H1 (cell line): ENCODE data around the gene ZNF398. TPM values are rescaled to one million over a fixed set of nuclear protein-coding genes. Genes with fewer than 3 reads are reported as not detected.

ENCODE experiments used
- CTCF ChIA-PET: fragments of 300-600 bp; sonication (Branson Sonifier 250); formaldehyde crosslinking; loops from one replicate; lab custom pipeline; 2021; ENCODE audit not compliant: partially characterized antibody; lab: Charles Lee
- POLR2A ChIA-PET: fragments of 300-600 bp; sonication (Branson Sonifier 250); formaldehyde crosslinking; loops from one replicate; lab custom pipeline; 2021; ENCODE audit warnings: inconsistent platforms; ENCODE audit not compliant: partially characterized antibody; lab: Charles Lee
- DNase-seq, 2 experiments: peaks; one replicate each; pipeline versions ENCODE4 v3.0.0 to v3.0.0-alpha.2; 2010 to 2022; ENCODE audit warnings: low spot score in 2 of 2, low read depth in 1 of 2, mixed read lengths in 1 of 2
- FAIRE-seq: peaks from 2 replicates; lab custom pipeline; 2011; peaks lifted over from hg19 to GRCh38; lab: Jason Lieb, UNC
- H2AFZ ChIP-seq: 2 replicates; pipeline ENCODE4 v1.8.1; 2012; ENCODE audit warnings: low read length, inconsistent platforms
- H2AK5ac ChIP-seq: 2 replicates; pipeline ENCODE4 v1.6.1; 2013; ENCODE audit warnings: low read depth, low read length
- H2BK120ac ChIP-seq: replicated peaks from 2 replicates; pipeline ENCODE3; 2013; ENCODE audit warnings: low read depth, low read length, inconsistent platforms
- H2BK12ac ChIP-seq: 2 replicates; pipeline ENCODE4 v1.6.1; 2013; ENCODE audit warnings: low read depth, low read length
- H2BK15ac ChIP-seq: 2 replicates; pipeline ENCODE4 v1.6.1; 2013; ENCODE audit warnings: low read length
- H2BK20ac ChIP-seq: 2 replicates; pipeline ENCODE4 v1.6.1; 2013; ENCODE audit warnings: low read length
- H2BK5ac ChIP-seq: 2 replicates; pipeline ENCODE4 v1.6.1; 2013; ENCODE audit warnings: low read depth, low read length
- H3K14ac ChIP-seq: 2 replicates; pipeline ENCODE4 v1.6.1; 2013; ENCODE audit warnings: inconsistent platforms; ENCODE audit not compliant: insufficient read length
- H3K18ac ChIP-seq: 2 replicates; pipeline ENCODE4 v1.6.1; 2013; ENCODE audit warnings: low read length; ENCODE audit errors: extremely low read depth
- H3K23ac ChIP-seq: 2 replicates; pipeline ENCODE4 v1.6.1; 2013; ENCODE audit warnings: inconsistent platforms; ENCODE audit not compliant: insufficient read length
- H3K23me2 ChIP-seq: 2 replicates; pipeline ENCODE4 v1.6.1; 2013; ENCODE audit warnings: low read depth, low read length
- H3K27ac ChIP-seq: 2 replicates; pipeline ENCODE4 v1.6.1; 2011; ENCODE audit warnings: low read depth, low read length, inconsistent platforms
- H3K27me3 ChIP-seq, 4 experiments: replicated peaks in 1 of 4; 1 replicate in 1 of 4; 2 replicates in 3 of 4; pipeline versions ENCODE4 v1.6.1 to v1.8.1; 2011 to 2013; ENCODE audit warnings: low read length in 3 of 4, mild to moderate bottlenecking in 3 of 4, inconsistent platforms in 2 of 4, mixed read lengths in 2 of 4, moderate library complexity in 1 of 4; ENCODE audit not compliant: control insufficient read depth in 3 of 4, insufficient read depth in 3 of 4; ENCODE audit errors: extremely low read depth in 1 of 4
- H3K36me3 ChIP-seq, 4 experiments: 2 replicates each; pipeline versions ENCODE4 v1.6.1 to v1.8.1; 2011 to 2013; ENCODE audit warnings: mild to moderate bottlenecking in 4 of 4, low read length in 3 of 4, moderate library complexity in 2 of 4, control low read depth in 1 of 4, inconsistent platforms in 1 of 4; ENCODE audit not compliant: insufficient read depth in 4 of 4, control insufficient read depth in 2 of 4
- H3K4ac ChIP-seq: replicated peaks from 2 replicates; pipeline ENCODE3; 2013; ENCODE audit warnings: low read length, low read depth, mixed read lengths, inconsistent platforms; ENCODE audit not compliant: insufficient read length
- H3K4me1 ChIP-seq, 4 experiments: replicated peaks in 1 of 4; 1 replicate in 1 of 4; 2 replicates in 3 of 4; pipeline versions ENCODE4 v1.6.1 to v1.8.1; 2011 to 2013; ENCODE audit warnings: low read length in 3 of 4, inconsistent platforms in 2 of 4, mixed read lengths in 1 of 4; ENCODE audit not compliant: insufficient read depth in 4 of 4, control insufficient read depth in 3 of 4
- H3K4me2 ChIP-seq, 2 experiments: 2 replicates each; pipeline versions ENCODE4 v1.6.1 to v1.8.1; 2011 to 2013; ENCODE audit warnings: low read depth in 2 of 2, low read length in 2 of 2, control low read depth in 1 of 2, inconsistent platforms in 1 of 2, mild to moderate bottlenecking in 1 of 2; ENCODE audit not compliant: insufficient read depth in 1 of 2
- H3K4me3 ChIP-seq, 4 experiments: fragments of 200-600, 300-600 bp in 1 of 4; sonication (generic), shearing (Covaris generic), sonication (Bioruptor Twin) in 1 of 4; 2 replicates each; pipeline versions ENCODE4 v1.5.1 to v1.8.1; 2011 to 2016; ENCODE audit warnings: low read length in 4 of 4, low read depth in 3 of 4, control low read depth in 2 of 4, inconsistent platforms in 2 of 4, mild to moderate bottlenecking in 2 of 4, mixed read lengths in 1 of 4, moderate library complexity in 1 of 4; ENCODE audit not compliant: insufficient read depth in 2 of 4; ENCODE audit errors: extremely low read depth in 1 of 4
- H3K56ac ChIP-seq: replicated peaks from 2 replicates; pipeline ENCODE3; 2013; ENCODE audit warnings: low read depth, mild to moderate bottlenecking, mixed read lengths, low read length, inconsistent platforms; ENCODE audit not compliant: insufficient read length
- H3K79me1 ChIP-seq: 2 replicates; pipeline ENCODE4 v1.6.1; 2013; ENCODE audit warnings: low read depth, low read length, control low read depth
- H3K79me2 ChIP-seq, 2 experiments: 2 replicates each; pipeline versions ENCODE4 v1.6.1 to v1.8.1; 2012 to 2013; ENCODE audit warnings: low read length in 2 of 2, mild to moderate bottlenecking in 2 of 2, inconsistent platforms in 1 of 2; ENCODE audit not compliant: insufficient read depth in 2 of 2, control insufficient read depth in 1 of 2
- H3K9ac ChIP-seq, 4 experiments: replicated peaks in 1 of 4; 1 replicate in 1 of 4; 2 replicates in 3 of 4; pipeline versions ENCODE4 v1.6.1 to v1.8.1; 2011 to 2013; ENCODE audit warnings: low read depth in 3 of 4, low read length in 3 of 4, control low read depth in 2 of 4, mild to moderate bottlenecking in 2 of 4, moderate library complexity in 2 of 4, inconsistent platforms in 1 of 4; ENCODE audit errors: extremely low read depth in 1 of 4
- H3K9me3 ChIP-seq, 2 experiments: 2 replicates each; pipeline versions ENCODE4 v1.6.1 to v1.8.1; 2012 to 2013; ENCODE audit warnings: mild to moderate bottlenecking in 2 of 2, moderate library complexity in 2 of 2, control low read depth in 1 of 2, inconsistent platforms in 1 of 2, low read depth in 1 of 2, low read length in 1 of 2, mixed read lengths in 1 of 2; ENCODE audit not compliant: insufficient read depth in 2 of 2
- H4K20me1 ChIP-seq, 2 experiments: replicated peaks in 1 of 2; 2 replicates each; pipeline versions ENCODE3 to v1.8.1; 2011 to 2013; ENCODE audit warnings: inconsistent platforms in 2 of 2, low read length in 2 of 2, mild to moderate bottlenecking in 1 of 2; ENCODE audit not compliant: insufficient read depth in 2 of 2, control insufficient read depth in 1 of 2
- H4K5ac ChIP-seq: 2 replicates; pipeline ENCODE4 v1.6.1; 2013; ENCODE audit warnings: low read length, low read depth, mixed read lengths, inconsistent platforms; ENCODE audit not compliant: insufficient read length
- H4K8ac ChIP-seq: 2 replicates; pipeline ENCODE4 v1.8.0; 2013; ENCODE audit warnings: mild to moderate bottlenecking, moderate library complexity, low read length, inconsistent platforms; ENCODE audit not compliant: insufficient read depth; ENCODE audit errors: extremely low read depth
- H4K91ac ChIP-seq: replicated peaks from 2 replicates; pipeline ENCODE3; 2013; ENCODE audit warnings: low read length, mixed read lengths, inconsistent platforms; ENCODE audit not compliant: insufficient read length
- BRCA1 ChIP-seq: IDR thresholded peaks from 2 replicates; pipeline ENCODE4 v1.6.1; 2012; ENCODE audit warnings: low read depth, low read length, improper control_type of control experiment
- CHD2 ChIP-seq: IDR thresholded peaks from 2 replicates; pipeline ENCODE4 v1.6.1; 2012; ENCODE audit warnings: low read length, improper control_type of control experiment
- KDM5A ChIP-seq: fragments of 200-600 bp; IDR thresholded peaks from 2 replicates; pipeline ENCODE4 v1.7.1; 2012; ENCODE audit warnings: mild to moderate bottlenecking, low read length, inconsistent platforms, mixed read lengths
- NRF1 ChIP-seq: IDR thresholded peaks from 2 replicates; pipeline ENCODE4 v1.6.1; 2011; ENCODE audit warnings: mild to moderate bottlenecking, low read depth, low read length, improper control_type of control experiment
- PHF8 ChIP-seq: fragments of 200-600 bp; sonication (generic); conservative IDR thresholded peaks from 2 replicates; pipeline ENCODE4 v1.7.1; 2012; ENCODE audit warnings: low read depth, mild to moderate bottlenecking, inconsistent platforms, low read length, moderate library complexity
- RAD21 ChIP-seq, 2 experiments: IDR thresholded peaks in 1 of 2; conservative IDR thresholded peaks in 1 of 2; 2 replicates each; pipeline ENCODE4 v1.6.1; 2011; ENCODE audit warnings: low read depth in 2 of 2, low read length in 2 of 2, improper control_type of control experiment in 1 of 2, inconsistent platforms in 1 of 2, mild to moderate bottlenecking in 1 of 2, moderate library complexity in 1 of 2
- SIX5 ChIP-seq: IDR thresholded peaks from 2 replicates; pipeline ENCODE4 v1.6.1; 2011; ENCODE audit warnings: mild to moderate bottlenecking, low read depth, low read length
- TCF12 ChIP-seq: IDR thresholded peaks from 2 replicates; pipeline ENCODE4 v1.6.1; 2011; ENCODE audit warnings: low read depth, mild to moderate bottlenecking, low read length
- WGBS, 2 experiments: shearing (Covaris generic) in 1 of 2; methylation state at CpG; one replicate each; pipeline versions ENCODE4 v1.1.6 to v1.1.7; 2013 to 2015; ENCODE audit warnings: low lambda C conversion rate in 2 of 2, mixed read lengths in 2 of 2, inconsistent platforms in 1 of 2, low coverage in 1 of 2, missing lambda C conversion rate in 1 of 2; ENCODE audit not compliant: insufficient replicate concordance in 2 of 2, insufficient coverage in 1 of 2, insufficient read length in 1 of 2; ENCODE audit errors: extremely low coverage in 1 of 2, missing lambda C conversion rate in 1 of 2; 5-methylcytosine and 5-hydroxymethylcytosine counted together
- polyA plus RNA-seq, 7 experiments: library from polyadenylated mRNA; depleted of rRNA in 3 of 7; stranded (reverse) in 5 of 7; unstranded in 2 of 7; fragments of >200 nt in 5 of 7; fragments of 200-250 nt in 2 of 7; gene quantifications; 1 replicate in 5 of 7; 2 replicates in 1 of 7; 4 replicates in 1 of 7; pipeline versions ENCODE4 v1.2.1 to v1.2.3, GENCODE V29; 2011 to 2013; ENCODE audit warnings: missing spikeins in 2 of 7, mixed read lengths in 2 of 7
- total RNA-seq: library from RNA; stranded (reverse); fragmentation: NEBNext Ultra II Directional; extraction: Animal tissue kit (Norgen Biotek cat#: 25700); gene quantifications from 2 replicates; pipeline ENCODE4 v1.2.1, GENCODE V29; 2021

Gene ZNF398
- total and polyA plus RNA-seq, 2 of the 8 experiments (the other 6 are each of a cell fraction or from before 2014, with no cell fraction given) = 52.7 to 63.5 TPM

GRCh38 chr7:149150981-149151380 lies 3.7 kb downstream of the ZNF398 start:
- Histone ChIP-seq H4K5ac (peak overlapping the region; percentile 5), H2BK12ac (no peak overlapping the region; the same call in 1 of the 2 replicates), H3K36me3 (peaks cover 11 to 24% (median 20%) of the 10 kb centered on the region in 4 experiments), H3K14ac (no peak overlapping the region), H3K4me1 (peaks cover 7 to 21% (median 14%) of the 10 kb centered on the region in 4 experiments; a peak in 6 of 7 replicates), H3K4me2 (peak overlapping the region; percentile 30 to 97; a peak in 2 of 4 replicates), H3K23me2 (peaks cover 4% of the 10 kb centered on the region; the same call in 1 of the 2 replicates), H2AFZ (no peak overlapping the region), H3K9me3 (no peaks in the 10 kb centered on the region), H4K8ac (no peak overlapping the region), H3K56ac (peak overlapping the region; percentile 79), H3K18ac (no peak overlapping the region), H4K20me1 (peaks cover 6 to 10% of the 10 kb centered on the region in 2 experiments), H3K23ac (no peak overlapping the region), H2BK15ac (no peak overlapping the region), H2BK20ac (no peak overlapping the region), H3K27me3 (no peaks in the 10 kb centered on the region), H2AK5ac (no peak overlapping the region), H3K27ac (peak overlapping the region; percentile 50; the same call in 1 of the 2 replicates), H3K4me3 (no peak overlapping the region), H3K4ac (peak overlapping the region; percentile 57), H3K79me2 (peaks cover 57 to 89% of the 10 kb centered on the region in 2 experiments), H3K9ac (no peak overlapping the region), H2BK120ac (no peak overlapping the region), H2BK5ac (peak overlapping the region; percentile 73), H4K91ac (peak overlapping the region; percentile 80), H3K79me1 (no peaks in the 10 kb centered on the region; the same call in 1 of the 2 replicates)
- WGBS, 2 experiments = 64% methylated on average over 4 of the region's 4 CpGs; no CpG with 5 or more reads in 1 of the 2 experiments
- POLR2A ChIA-PET = interaction anchor here (1.0 to 9.2 kb wide), 13 partner anchors 12 to 207 kb away, joined by 3 to 142 read pairs (median 5); partner anchors contain the start of genes ZNF282 and ZNF425
- TF ChIP-seq KDM5A (no peak), RAD21 (IDR thresholded peaks at IDR 0.05 in 1 of 2, conservative IDR thresholded peaks at IDR 0.05 in 1 of 2; ENCODE audit: low read depth in 2 of 2, low read length in 2 of 2) (no peak), CHD2 (no peak), TCF12 (no peak), PHF8 (no peak), BRCA1 (no peak), NRF1 (no peak), SIX5 (no peak)
- DNase-seq (no peak), FAIRE-seq (no peak)
- CTCF ChIA-PET = interaction anchor here (0.6 to 7.2 kb wide), 4 partner anchors 15 to 78 kb away, joined by 3 to 84 read pairs (median 15); partner anchors contain the start of gene ZNF425
